ENCODE data around the gene CDH13. TPM values are rescaled to one million over a fixed set of nuclear protein-coding genes. Genes with fewer than 3 reads are reported as not detected.

The CDH13 gene
- total and polyA plus RNA-seq, 2 of the 8 experiments (the other 6 are each of a cell fraction or from before 2014, with no cell fraction given) = 2.3 to 2.4 TPM

DNA sequence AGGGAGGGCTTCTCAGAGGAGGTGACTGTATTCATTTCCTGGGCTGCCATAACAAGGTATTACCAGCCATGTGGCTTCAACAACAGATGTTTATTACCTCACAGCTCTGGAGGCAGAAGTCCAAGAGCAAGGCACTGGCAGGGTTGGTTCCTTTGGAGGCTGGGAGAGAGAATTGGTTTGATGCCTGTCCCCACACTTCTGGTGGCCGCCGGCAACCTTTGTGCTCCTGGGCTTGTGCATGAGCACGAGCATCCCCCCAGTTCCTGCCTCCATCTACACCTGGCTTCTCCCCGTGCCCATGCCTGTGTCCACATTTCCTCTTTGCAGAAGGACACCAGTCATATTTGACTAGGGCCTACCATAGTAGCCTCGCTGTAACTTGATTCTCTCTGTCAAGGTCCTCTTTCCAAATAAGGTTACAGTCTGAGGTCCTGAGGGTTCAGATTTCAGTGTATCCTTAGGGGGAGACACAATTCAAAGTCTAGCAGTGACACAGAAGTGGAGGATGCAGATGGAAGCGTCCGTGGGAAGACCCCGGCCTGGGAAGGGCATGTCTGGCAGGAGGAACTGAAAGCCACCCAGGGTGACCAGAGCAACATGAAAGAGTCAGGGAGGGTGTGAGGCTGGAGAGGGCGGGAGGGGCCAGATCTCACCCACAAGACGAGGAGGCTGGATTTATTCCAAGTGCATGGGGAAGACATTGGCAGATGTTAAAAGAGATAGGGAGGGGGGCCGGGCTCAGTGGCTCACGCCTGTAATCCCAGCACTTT lies 992.8 kb downstream of the CDH13 start (continued):
- TF ChIP-seq, protein P1, sequence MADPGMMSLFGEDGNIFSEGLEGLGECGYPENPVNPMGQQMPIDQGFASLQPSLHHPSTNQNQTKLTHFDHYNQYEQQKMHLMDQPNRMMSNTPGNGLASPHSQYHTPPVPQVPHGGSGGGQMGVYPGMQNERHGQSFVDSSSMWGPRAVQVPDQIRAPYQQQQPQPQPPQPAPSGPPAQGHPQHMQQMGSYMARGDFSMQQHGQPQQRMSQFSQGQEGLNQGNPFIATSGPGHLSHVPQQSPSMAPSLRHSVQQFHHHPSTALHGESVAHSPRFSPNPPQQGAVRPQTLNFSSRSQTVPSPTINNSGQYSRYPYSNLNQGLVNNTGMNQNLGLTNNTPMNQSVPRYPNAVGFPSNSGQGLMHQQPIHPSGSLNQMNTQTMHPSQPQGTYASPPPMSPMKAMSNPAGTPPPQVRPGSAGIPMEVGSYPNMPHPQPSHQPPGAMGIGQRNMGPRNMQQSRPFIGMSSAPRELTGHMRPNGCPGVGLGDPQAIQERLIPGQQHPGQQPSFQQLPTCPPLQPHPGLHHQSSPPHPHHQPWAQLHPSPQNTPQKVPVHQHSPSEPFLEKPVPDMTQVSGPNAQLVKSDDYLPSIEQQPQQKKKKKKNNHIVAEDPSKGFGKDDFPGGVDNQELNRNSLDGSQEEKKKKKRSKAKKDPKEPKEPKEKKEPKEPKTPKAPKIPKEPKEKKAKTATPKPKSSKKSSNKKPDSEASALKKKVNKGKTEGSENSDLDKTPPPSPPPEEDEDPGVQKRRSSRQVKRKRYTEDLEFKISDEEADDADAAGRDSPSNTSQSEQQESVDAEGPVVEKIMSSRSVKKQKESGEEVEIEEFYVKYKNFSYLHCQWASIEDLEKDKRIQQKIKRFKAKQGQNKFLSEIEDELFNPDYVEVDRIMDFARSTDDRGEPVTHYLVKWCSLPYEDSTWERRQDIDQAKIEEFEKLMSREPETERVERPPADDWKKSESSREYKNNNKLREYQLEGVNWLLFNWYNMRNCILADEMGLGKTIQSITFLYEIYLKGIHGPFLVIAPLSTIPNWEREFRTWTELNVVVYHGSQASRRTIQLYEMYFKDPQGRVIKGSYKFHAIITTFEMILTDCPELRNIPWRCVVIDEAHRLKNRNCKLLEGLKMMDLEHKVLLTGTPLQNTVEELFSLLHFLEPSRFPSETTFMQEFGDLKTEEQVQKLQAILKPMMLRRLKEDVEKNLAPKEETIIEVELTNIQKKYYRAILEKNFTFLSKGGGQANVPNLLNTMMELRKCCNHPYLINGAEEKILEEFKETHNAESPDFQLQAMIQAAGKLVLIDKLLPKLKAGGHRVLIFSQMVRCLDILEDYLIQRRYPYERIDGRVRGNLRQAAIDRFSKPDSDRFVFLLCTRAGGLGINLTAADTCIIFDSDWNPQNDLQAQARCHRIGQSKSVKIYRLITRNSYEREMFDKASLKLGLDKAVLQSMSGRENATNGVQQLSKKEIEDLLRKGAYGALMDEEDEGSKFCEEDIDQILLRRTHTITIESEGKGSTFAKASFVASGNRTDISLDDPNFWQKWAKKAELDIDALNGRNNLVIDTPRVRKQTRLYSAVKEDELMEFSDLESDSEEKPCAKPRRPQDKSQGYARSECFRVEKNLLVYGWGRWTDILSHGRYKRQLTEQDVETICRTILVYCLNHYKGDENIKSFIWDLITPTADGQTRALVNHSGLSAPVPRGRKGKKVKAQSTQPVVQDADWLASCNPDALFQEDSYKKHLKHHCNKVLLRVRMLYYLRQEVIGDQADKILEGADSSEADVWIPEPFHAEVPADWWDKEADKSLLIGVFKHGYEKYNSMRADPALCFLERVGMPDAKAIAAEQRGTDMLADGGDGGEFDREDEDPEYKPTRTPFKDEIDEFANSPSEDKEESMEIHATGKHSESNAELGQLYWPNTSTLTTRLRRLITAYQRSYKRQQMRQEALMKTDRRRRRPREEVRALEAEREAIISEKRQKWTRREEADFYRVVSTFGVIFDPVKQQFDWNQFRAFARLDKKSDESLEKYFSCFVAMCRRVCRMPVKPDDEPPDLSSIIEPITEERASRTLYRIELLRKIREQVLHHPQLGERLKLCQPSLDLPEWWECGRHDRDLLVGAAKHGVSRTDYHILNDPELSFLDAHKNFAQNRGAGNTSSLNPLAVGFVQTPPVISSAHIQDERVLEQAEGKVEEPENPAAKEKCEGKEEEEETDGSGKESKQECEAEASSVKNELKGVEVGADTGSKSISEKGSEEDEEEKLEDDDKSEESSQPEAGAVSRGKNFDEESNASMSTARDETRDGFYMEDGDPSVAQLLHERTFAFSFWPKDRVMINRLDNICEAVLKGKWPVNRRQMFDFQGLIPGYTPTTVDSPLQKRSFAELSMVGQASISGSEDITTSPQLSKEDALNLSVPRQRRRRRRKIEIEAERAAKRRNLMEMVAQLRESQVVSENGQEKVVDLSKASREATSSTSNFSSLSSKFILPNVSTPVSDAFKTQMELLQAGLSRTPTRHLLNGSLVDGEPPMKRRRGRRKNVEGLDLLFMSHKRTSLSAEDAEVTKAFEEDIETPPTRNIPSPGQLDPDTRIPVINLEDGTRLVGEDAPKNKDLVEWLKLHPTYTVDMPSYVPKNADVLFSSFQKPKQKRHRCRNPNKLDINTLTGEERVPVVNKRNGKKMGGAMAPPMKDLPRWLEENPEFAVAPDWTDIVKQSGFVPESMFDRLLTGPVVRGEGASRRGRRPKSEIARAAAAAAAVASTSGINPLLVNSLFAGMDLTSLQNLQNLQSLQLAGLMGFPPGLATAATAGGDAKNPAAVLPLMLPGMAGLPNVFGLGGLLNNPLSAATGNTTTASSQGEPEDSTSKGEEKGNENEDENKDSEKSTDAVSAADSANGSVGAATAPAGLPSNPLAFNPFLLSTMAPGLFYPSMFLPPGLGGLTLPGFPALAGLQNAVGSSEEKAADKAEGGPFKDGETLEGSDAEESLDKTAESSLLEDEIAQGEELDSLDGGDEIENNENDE (IDR thresholded peaks at IDR 0.05; ENCODE audit: insufficient replicate concordance, low read length) = no peak
- no peak for TF ChIP-seq NRF1 (IDR thresholded peaks at IDR 0.05; ENCODE audit: low read depth, low read length)
- no peak for TF ChIP-seq SP1 (IDR thresholded peaks at IDR 0.05; ENCODE audit: low read depth, low read length)
- no peak for TF ChIP-seq KDM5A (IDR thresholded peaks at IDR 0.05; ENCODE audit: low read length)
- TF ChIP-seq CHD2 (IDR thresholded peaks at IDR 0.05; ENCODE audit: low read length) = no peak
- no peak for TF ChIP-seq GTF2F1 (IDR thresholded peaks at IDR 0.05; ENCODE audit: borderline replicate concordance, low read depth, low read length)
- TF ChIP-seq SP4 (IDR thresholded peaks at IDR 0.05; ENCODE audit: low read length) = no peak
- no peak for TF ChIP-seq SAP30 (IDR thresholded peaks at IDR 0.05; ENCODE audit: insufficient read depth, insufficient replicate concordance, low read length)
- no peak for TF ChIP-seq RNF2 (IDR thresholded peaks at IDR 0.05; ENCODE audit: borderline replicate concordance, low read depth, low read length, missing control alignments, poor library complexity, severe bottlenecking)
- no peak for TF ChIP-seq BCL11A (IDR thresholded peaks at IDR 0.05; ENCODE audit: low read depth in 2 of 2, low read length in 2 of 2)
- TF ChIP-seq SIRT6 (IDR thresholded peaks at IDR 0.05; ENCODE audit: low read length) = no peak
